H9 (cell line): Measurements from ENCODE around the gene DSCAM. TPM values are rescaled to one million over a fixed set of nuclear protein-coding genes. Genes with fewer than 3 reads are reported as not detected.

ENCODE experiments used
- DNase-seq: peaks from one replicate; pipeline ENCODE4 v3.0.0-alpha.2; 2017
- H2AFZ ChIP-seq: one replicate; pipeline ENCODE4 v1.6.1; 2013; ENCODE audit warnings: mild to moderate bottlenecking, low read length, control low read depth, moderate library complexity
- H2AK5ac ChIP-seq: 2 replicates; pipeline ENCODE4 v1.6.1; 2013; ENCODE audit warnings: low read length, control low read depth, mixed read lengths; ENCODE audit not compliant: insufficient read length
- H2BK120ac ChIP-seq: one replicate; pipeline ENCODE4 v1.6.1; 2013; ENCODE audit warnings: low read depth, mild to moderate bottlenecking, low read length, control low read depth, inconsistent platforms; ENCODE audit not compliant: poor library complexity, severe bottlenecking
- H2BK12ac ChIP-seq: 2 replicates; pipeline ENCODE4 v1.6.1; 2013; ENCODE audit warnings: low read length, control low read depth, mixed read lengths, low read depth; ENCODE audit not compliant: insufficient read length
- H2BK15ac ChIP-seq: 2 replicates; pipeline ENCODE4 v1.6.1; 2013; ENCODE audit warnings: low read depth, low read length, control low read depth
- H2BK20ac ChIP-seq: one replicate; pipeline ENCODE4 v1.6.1; 2013; ENCODE audit warnings: low read depth, mild to moderate bottlenecking, low read length, control low read depth, inconsistent platforms; ENCODE audit not compliant: poor library complexity, severe bottlenecking
- H2BK5ac ChIP-seq: 2 replicates; pipeline ENCODE4 v1.6.1; 2013; ENCODE audit warnings: low read length, control low read depth, mixed read lengths; ENCODE audit not compliant: insufficient read length
- H3K14ac ChIP-seq: 2 replicates; pipeline ENCODE4 v1.6.1; 2013; ENCODE audit warnings: low read length, control low read depth; ENCODE audit not compliant: insufficient read depth
- H3K18ac ChIP-seq: 2 replicates; pipeline ENCODE4 v1.6.1; 2013; ENCODE audit warnings: low read depth, mild to moderate bottlenecking, mixed read lengths, low read length, control low read depth; ENCODE audit not compliant: insufficient read length
- H3K23ac ChIP-seq: 2 replicates; pipeline ENCODE4 v1.6.1; 2013; ENCODE audit warnings: low read length, control low read depth, mixed read lengths, low read depth; ENCODE audit not compliant: insufficient read length
- H3K23me2 ChIP-seq: 2 replicates; pipeline ENCODE4 v1.6.1; 2013; ENCODE audit warnings: low read depth, mild to moderate bottlenecking, mixed read lengths, low read length, control low read depth; ENCODE audit not compliant: insufficient read length, poor library complexity, severe bottlenecking
- H3K27ac ChIP-seq: 2 replicates; pipeline ENCODE4 v1.5.1; 2013; ENCODE audit warnings: low read length, control low read depth, mixed read lengths, low read depth; ENCODE audit not compliant: insufficient read length
- H3K27me3 ChIP-seq: 2 replicates; pipeline ENCODE4 v1.6.1; 2013; ENCODE audit warnings: low read length, control low read depth, inconsistent platforms; ENCODE audit not compliant: insufficient read depth
- H3K4ac ChIP-seq: 2 replicates; pipeline ENCODE4 v1.6.1; 2013; ENCODE audit warnings: low read depth, mild to moderate bottlenecking, control low read depth, inconsistent platforms, low read length, moderate library complexity
- H3K4me1 ChIP-seq: 2 replicates; pipeline ENCODE4 v1.6.1; 2013; ENCODE audit warnings: low read length, control low read depth, inconsistent platforms; ENCODE audit not compliant: insufficient read depth
- H3K4me2 ChIP-seq: 2 replicates; pipeline ENCODE4 v1.6.1; 2013; ENCODE audit warnings: low read length, control low read depth, mixed read lengths; ENCODE audit not compliant: insufficient read length, insufficient read depth
- H3K56ac ChIP-seq: 2 replicates; pipeline ENCODE4 v1.6.1; 2013; ENCODE audit warnings: low read depth, mild to moderate bottlenecking, mixed read lengths, low read length, control low read depth; ENCODE audit not compliant: insufficient read length
- H3K79me1 ChIP-seq: 2 replicates; pipeline ENCODE4 v1.6.1; 2013; ENCODE audit warnings: low read depth, mild to moderate bottlenecking, moderate library complexity, low read length, control low read depth, inconsistent platforms; ENCODE audit not compliant: insufficient read depth, poor library complexity, severe bottlenecking
- H3K79me2 ChIP-seq: 2 replicates; pipeline ENCODE4 v1.6.1; 2013; ENCODE audit warnings: low read length, control low read depth, inconsistent platforms; ENCODE audit not compliant: insufficient read depth
- H3K9ac ChIP-seq: 2 replicates; pipeline ENCODE4 v1.6.1; 2013; ENCODE audit warnings: low read length, control low read depth, mixed read lengths; ENCODE audit not compliant: insufficient read length; ENCODE audit errors: extremely low read depth
- H3K9me3 ChIP-seq: one replicate; pipeline ENCODE4 v1.6.1; 2013; ENCODE audit warnings: low read depth, low read length, inconsistent platforms; ENCODE audit not compliant: control insufficient read depth
- H3T11ph ChIP-seq: one replicate; pipeline ENCODE4 v1.6.1; 2013; ENCODE audit warnings: mild to moderate bottlenecking, low read length, control low read depth, inconsistent platforms
- H4K20me1 ChIP-seq: one replicate; pipeline ENCODE4 v1.6.1; 2013; ENCODE audit not compliant: control insufficient read depth, insufficient read length, insufficient read depth
- H4K5ac ChIP-seq: 2 replicates; pipeline ENCODE4 v1.6.1; 2013; ENCODE audit warnings: low read depth, mild to moderate bottlenecking, mixed read lengths, low read length, control low read depth; ENCODE audit not compliant: insufficient read length
- H4K8ac ChIP-seq: replicated peaks from 2 replicates; pipeline ENCODE4 v1.6.1; 2013; ENCODE audit warnings: low read length, control low read depth, mixed read lengths, low read depth; ENCODE audit not compliant: insufficient read length
- H4K91ac ChIP-seq: 2 replicates; pipeline ENCODE4 v1.6.1; 2013; ENCODE audit warnings: low read depth, mild to moderate bottlenecking, moderate library complexity, mixed read lengths, low read length, control low read depth; ENCODE audit not compliant: insufficient read length
- H3K27ac Mint-ChIP-seq, 3 experiments: 2 replicates in 2 of 3; 3 replicates in 1 of 3; pipeline ENCODE4 v1.8.0; 2020 to 2021; ENCODE audit warnings: mixed read lengths in 3 of 3, mild to moderate bottlenecking in 1 of 3, moderate library complexity in 1 of 3
- H3K27me3 Mint-ChIP-seq: 2 replicates; pipeline ENCODE4 v1.8.0; 2021; ENCODE audit warnings: low read depth, mild to moderate bottlenecking, moderate library complexity, mixed read lengths
- H3K36me3 Mint-ChIP-seq, 3 experiments: 2 replicates in 2 of 3; 3 replicates in 1 of 3; pipeline ENCODE4 v1.8.0; 2020 to 2021; ENCODE audit warnings: low read depth in 3 of 3, mixed read lengths in 3 of 3; ENCODE audit not compliant: insufficient read depth in 1 of 3
- H3K4me1 Mint-ChIP-seq, 2 experiments: 2 replicates each; pipeline ENCODE4 v1.8.0; 2020; ENCODE audit warnings: mixed read lengths in 2 of 2
- H3K4me3 Mint-ChIP-seq, 2 experiments: 2 replicates in 1 of 2; 3 replicates in 1 of 2; pipeline ENCODE4 v1.8.0; 2020 to 2021; ENCODE audit warnings: mild to moderate bottlenecking in 2 of 2, mixed read lengths in 2 of 2, moderate library complexity in 1 of 2
- H3K9me3 Mint-ChIP-seq, 2 experiments: 2 replicates in 1 of 2; 3 replicates in 1 of 2; pipeline ENCODE4 v1.8.0; 2020; ENCODE audit warnings: mild to moderate bottlenecking in 2 of 2, mixed read lengths in 2 of 2, moderate library complexity in 1 of 2
- CTCF ChIP-seq: fragments of 200-600 bp; sonication (generic); conservative IDR thresholded peaks from 3 replicates; pipeline ENCODE4 v1.8.0; 2021; ENCODE audit warnings: antibody characterized with exemption, mild to moderate bottlenecking
- WGBS: extraction: QIAGEN DNeasy Blood & Tissue Kit; methylation state at CpG from one replicate; pipeline ENCODE4 v1.1.7; 2013; ENCODE audit warnings: missing lambda C conversion rate, low lambda C conversion rate, mixed read lengths; ENCODE audit not compliant: insufficient read length; ENCODE audit errors: extremely low coverage; 5-methylcytosine and 5-hydroxymethylcytosine counted together
- total RNA-seq: library from RNA; stranded (reverse); gene quantifications from 2 replicates; pipeline ENCODE4 v1.2.1, GENCODE V29; 2021

Gene DSCAM
- total RNA-seq, 1 experiment from 2014 or later: 0.17 TPM

GRCh38 chr21:40863839-40864238 is 16.9 kb upstream of the DSCAM start:
- Histone ChIP-seq H3T11ph (no peak overlapping the region), H3K9me3 (no peaks in the 10 kb centered on the region), H3K4me2 (no peak overlapping the region), H4K8ac (no peak overlapping the region), H2AK5ac (no peak overlapping the region), H2BK20ac (no peak overlapping the region), H3K18ac (no peak overlapping the region), H3K9ac (no peak overlapping the region), H3K79me1 (no peaks in the 10 kb centered on the region), H3K4ac (no peak overlapping the region), H2BK12ac (no peak overlapping the region), H3K27ac (no peak overlapping the region), H3K14ac (no peak overlapping the region), H3K79me2 (no peaks in the 10 kb centered on the region), H4K20me1 (no peaks in the 10 kb centered on the region), H4K5ac (no peak overlapping the region), H2BK5ac (no peak overlapping the region), H2BK15ac (no peak overlapping the region), H3K56ac (no peak overlapping the region), H3K27me3 (no peaks in the 10 kb centered on the region), H2AFZ (no peak overlapping the region), H2BK120ac (no peak overlapping the region), H3K23ac (no peak overlapping the region), H4K91ac (no peak overlapping the region), H3K4me1 (peaks cover 5% of the 10 kb centered on the region; the same call in 1 of the 2 replicates), H3K23me2 (no peaks in the 10 kb centered on the region)
- H3K4me1 Mint-ChIP-seq: peaks cover 25 to 34% of the 10 kb centered on the region in 2 experiments
- no peak for TF ChIP-seq CTCF
- no peak overlapping the region for H3K27ac Mint-ChIP-seq
- H3K27me3 Mint-ChIP-seq: peaks cover 2% of the 10 kb centered on the region; the same call in 1 of the 2 replicates
- H3K4me3 Mint-ChIP-seq: no peak overlapping the region
- DNase-seq: no peak
- H3K9me3 Mint-ChIP-seq: peaks cover 0 to 5% of the 10 kb centered on the region in 2 experiments; a peak in 3 of 5 replicates
- no CpG with 5 or more reads among the region's 4 CpGs for WGBS
- peaks cover 0 to 22% (median 7%) of the 10 kb centered on the region in 3 experiments; a peak in 5 of 7 replicates for H3K36me3 Mint-ChIP-seq
